ENCODE measurements around the gene A2ML1.
"Not testable (repeated sequence)": the region's sequence is repeated elsewhere in the genome, so short reads cannot be mapped to it uniquely, and the experiment has no call there.

Gene A2ML1

DNA sequence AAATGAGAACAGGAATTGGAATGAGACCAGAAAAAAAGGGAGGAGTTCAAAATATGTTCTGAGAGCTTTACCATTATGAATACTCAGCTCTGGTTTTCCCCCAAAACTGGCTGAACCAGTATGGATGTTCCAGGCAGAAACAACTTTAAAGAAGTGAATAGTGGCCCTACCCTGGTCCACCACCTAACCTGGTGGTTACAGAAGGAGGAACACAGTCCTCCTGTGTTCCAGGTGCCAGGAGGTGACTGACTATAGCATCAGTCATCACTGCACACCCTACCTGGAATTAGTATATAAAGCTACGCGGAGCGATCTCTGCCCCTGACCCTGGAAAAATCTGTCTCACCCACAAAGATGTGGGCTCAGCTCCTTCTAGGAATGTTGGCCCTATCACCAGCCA, at the start of gene A2ML1:
Gene A2ML1, plus strand, starts transcription at position 324 of the 400 bp plus-strand sequence. Its CDS starts 31 bp downstream, at position 355.
- DNase-seq (ENCODE audit: low read depth in 2 of 2), result no peak

DNA sequence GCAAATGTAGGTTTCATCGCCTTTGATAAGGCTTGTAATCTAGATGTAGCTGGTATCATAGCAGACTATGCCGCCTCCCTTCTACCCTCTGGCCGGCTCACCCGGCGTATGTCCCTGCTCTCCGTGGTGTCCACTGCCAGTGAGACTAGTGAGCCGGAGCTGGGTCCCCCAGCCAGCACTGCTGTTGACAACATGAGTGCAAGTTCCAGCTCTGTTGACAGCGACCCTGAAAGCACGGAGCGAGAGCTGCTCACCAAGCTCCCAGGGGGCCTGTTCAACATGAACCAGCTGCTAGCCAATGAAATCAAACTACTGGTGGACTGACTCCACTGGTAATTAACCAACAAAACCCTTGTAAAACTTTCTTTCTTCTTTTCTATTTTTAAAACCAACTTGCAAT, 49.0 kb upstream of the A2ML1 start:
- DNase-seq (ENCODE audit: low read depth in 2 of 2), result no peak

DNA sequence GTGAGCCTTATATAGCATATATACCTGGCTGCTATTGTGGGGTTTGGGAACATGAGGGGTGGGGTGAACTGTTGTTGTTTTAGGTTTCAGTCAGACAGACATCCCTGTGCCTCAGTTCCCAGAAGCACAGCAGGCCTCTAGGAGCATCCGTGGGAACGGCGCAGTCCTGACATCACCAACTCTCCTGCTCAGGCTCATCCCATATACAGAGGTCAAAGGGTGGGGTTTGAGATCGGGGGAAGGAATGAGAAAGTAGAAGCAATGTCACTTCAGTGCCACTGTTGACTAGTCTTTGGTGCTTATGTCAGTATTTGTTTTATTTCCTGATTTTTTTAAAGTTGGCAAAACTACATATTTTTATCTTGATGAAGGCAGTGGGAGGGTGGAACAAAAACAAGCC, 43.1 kb upstream of the A2ML1 start:
- no peak for DNase-seq (ENCODE audit: low read depth in 2 of 2)

DNA sequence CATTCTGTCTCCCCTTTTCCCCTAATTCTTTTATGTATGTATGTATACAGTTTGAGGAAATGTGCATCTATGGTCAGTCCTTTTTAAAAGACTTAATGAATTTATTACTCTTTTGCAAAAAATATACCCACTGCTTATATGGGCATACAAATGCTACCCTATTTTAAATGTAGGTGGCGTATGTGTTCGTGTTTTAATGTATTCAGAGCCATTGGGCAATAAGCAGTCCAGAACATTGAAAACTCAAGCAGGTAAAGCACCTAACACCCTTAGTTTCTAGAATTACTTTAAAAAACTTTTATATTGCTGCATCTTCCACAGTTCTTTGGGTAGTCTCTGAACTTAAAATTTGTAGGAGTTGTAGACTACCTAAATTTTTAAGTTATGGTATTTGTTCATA, 42.6 kb upstream of the A2ML1 start:
- DNase-seq (ENCODE audit: low read depth in 2 of 2), result no peak

DNA sequence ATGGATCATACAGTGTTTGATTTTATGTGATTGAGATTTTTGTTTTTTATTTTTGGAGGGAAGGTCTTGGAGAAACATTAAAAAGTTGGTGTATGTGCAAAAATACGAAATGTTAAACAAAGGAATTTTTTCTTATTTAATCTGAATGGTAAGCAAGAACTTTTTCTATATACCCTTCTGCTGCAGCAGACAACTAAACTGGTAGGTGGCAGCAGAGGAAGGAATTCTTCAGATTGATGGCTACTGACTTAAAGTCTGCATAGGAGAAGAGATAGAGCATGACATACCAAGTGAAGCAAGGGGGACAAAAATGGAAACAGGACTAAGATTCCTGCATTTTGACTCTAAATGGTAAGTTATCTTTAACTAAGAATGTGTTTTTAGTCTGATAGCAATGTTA, 42.0 kb upstream of the A2ML1 start:
- DNase-seq (ENCODE audit: low read depth in 2 of 2), result no peak

DNA sequence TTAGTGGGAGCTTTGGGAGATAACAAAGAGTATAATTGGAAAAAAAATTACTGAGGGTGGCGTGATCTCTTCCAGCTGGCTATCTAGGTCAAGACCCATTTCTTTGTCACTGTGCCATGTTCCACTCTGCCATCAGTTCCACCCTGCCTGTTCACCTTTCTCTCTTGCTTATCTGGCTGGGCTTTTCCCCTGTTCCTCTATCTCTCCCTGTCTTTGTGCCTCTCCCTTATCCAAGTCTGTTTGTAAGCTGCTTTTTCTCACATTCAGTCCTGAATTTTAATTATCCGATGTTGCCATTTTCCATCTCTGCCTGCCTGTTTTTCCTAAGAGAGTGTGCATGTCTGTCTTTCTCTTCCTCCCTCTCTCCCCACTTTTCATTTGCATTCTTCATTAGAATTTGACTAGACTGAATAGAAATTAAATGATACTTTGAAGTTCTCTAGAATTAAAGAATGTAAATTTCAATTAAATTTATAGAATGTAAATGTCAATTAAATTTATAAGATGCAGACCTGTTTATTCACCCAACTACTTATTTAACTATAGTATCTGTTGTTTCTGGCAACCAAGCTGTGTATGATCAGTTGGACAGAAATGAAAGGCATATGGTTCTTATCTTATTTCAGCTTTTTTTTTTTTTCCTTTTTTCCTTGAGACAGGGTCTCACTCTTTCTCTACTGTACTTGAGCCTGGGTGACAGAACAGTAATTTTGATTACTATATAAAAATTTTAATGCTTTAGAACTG, 40.9 kb upstream of the A2ML1 start:
- DNase-seq (ENCODE audit: low read depth in 2 of 2), result no peak

DNA sequence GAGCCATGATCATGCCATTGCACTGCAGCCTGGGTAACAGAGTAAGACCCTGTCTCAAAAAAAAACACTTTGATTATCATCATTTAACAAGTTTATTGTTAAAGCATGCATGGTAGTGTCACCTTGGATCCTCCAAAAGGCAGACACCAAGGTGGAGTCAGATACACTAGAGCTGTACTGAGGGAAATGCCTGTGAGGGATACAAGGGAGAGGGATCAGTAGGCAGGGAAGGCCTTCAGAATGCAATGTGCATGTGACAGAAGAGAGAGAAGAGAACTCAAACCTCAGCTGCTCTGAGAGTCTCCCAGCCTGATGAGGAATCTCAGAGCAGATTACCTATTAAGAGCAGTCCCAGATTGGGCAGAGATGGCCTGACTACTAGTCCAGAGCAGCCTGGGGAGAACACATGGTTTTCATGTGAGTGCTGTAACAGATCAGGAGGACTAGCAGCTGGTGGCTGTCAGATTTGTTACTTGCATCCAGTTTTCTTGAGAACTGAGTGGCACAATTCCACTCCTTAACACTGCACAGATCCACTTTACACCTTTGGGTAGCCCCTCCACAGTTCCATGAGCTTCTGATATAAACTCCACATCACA, 38.0 kb upstream of the A2ML1 start:
- DNase-seq (ENCODE audit: low read depth in 2 of 2), result no peak

DNA sequence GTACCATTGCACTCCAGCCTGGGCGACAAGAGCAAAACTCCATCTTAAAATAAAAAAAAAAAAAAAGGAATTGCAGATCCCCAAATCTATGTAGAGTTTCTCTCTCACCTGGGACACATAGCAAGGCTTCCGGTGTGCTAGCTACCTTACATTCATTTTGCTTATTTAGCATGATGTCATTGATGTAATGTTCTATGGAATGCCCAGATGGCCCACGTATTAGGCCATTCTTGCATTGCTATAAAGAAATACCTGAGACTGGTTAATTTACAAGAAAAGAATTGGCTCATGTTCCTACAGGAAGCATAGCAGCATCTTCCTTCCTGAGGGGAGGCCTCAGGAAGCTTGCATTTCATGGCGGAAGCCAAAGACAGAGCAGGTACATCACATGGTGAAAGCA, 36.9 kb upstream of the A2ML1 start:
- DNase-seq (ENCODE audit: low read depth in 2 of 2), result no peak

DNA sequence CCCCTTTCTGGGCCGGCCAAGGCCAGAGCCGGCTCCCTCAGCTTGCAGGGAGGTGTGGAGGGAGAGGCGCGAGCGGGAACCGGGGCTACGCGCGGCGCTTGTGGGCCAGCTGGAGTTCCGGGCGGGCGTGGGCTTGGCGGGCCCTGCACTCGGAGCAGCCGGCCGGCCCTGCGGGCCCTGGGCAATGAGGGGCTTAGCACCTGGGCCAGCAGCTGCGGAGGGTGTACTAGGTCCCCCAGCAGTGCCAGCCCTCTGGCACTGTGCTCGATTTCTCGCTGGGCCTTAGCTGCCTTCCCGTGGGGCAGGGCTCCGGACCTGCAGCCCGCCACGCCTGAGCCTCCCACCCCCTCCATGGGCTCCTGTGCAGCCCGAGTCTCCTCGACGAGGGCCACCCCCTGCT, 35.2 kb upstream of the A2ML1 start:
- not testable (repeated sequence) for DNase-seq (ENCODE audit: low read depth in 2 of 2)

DNA sequence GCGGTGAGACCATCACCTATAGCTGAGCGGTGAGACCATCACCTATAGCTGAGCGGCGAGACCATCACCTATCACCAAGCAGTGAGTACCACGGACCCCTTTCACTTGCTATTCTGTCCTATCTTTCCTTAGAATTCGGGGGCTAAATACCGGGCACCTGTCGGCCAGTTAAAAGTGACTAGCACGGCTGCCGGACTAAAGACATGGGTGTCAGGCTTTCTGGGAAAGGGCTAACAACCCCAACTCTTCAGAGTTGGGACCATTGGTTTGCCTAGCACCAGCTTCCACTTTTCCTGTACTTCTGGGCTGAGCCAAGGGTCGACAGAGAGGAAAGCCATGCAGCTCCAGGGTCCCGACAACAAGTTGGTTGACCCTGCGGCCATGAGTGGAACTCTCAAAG, 33.7 kb upstream of the A2ML1 start:
- not testable (repeated sequence) for DNase-seq (ENCODE audit: low read depth in 2 of 2)

DNA sequence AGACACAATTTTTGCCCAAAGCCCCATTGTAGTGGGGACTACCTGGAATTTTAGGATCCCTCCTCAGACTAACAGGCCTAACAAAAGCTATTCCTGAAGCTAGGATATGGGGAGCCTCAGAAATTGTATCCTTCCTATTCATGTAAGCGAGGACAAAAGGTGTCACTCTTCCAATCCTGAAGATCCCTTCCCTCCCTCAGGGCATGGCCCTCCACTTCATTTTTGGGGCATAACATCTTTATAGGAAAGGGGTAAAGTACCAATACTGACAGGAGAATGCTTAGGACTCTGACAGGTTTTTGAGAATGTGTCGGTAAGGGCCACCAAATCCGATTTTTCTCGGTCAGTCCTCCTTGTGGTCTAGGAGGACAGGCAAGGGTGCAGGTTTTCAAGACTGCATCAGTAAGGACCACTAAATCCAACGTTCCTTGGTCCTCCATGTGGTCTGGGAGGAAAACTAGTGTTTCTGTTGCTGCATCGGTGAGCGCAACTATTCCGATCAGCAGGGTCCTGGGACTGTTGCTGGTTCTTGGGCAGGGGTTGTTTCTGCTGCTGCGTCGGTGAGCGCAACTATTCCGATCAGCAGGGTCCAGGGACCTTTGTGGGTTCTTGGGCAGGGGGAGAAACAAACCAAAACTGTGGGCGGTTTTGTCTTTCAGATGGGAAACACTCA, 32.9 kb upstream of the A2ML1 start:
- not testable (repeated sequence) for DNase-seq (ENCODE audit: low read depth in 2 of 2)

DNA sequence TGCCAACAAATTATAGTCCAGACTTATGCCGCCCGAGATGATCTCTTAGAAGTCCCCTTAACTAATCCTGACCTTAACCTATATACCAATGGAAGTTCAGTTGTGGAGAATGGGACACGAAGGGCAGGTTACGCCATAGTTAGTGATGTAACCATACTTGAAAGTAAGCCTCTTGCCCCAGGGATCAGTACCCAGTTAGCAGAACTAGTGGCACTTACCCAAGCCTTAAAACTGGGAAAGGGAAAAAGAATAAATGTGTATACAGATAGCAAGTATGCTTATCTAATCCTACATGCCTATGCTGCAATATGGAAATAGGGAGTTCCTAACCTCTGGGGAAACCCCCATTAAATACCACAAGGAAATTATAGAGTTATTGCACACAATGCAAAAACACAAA, 29.2 kb upstream of the A2ML1 start:
- not testable (repeated sequence) for DNase-seq (ENCODE audit: low read depth in 2 of 2)

DNA sequence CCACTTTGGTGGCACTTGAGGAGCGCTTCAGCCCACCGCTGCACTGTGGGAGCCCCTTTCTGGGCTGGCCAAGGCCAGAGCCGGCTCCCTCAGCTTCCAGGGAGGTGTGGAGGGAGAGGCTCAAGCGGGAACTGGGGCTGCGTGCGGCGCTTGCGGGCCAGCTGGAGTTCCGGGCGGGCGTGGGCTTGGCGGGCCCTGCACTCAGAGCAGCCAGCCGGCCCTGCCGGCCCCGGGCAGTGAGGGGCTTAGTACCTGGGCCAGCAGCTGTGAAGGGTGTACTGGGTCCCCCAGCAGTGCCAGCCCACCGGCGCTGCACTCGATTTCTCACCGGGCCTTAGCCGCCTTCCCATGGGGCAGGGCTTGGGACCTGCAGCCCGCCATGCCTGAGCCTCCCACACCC, 27.8 kb upstream of the A2ML1 start:
- not testable (repeated sequence) for DNase-seq (ENCODE audit: low read depth in 2 of 2)

DNA sequence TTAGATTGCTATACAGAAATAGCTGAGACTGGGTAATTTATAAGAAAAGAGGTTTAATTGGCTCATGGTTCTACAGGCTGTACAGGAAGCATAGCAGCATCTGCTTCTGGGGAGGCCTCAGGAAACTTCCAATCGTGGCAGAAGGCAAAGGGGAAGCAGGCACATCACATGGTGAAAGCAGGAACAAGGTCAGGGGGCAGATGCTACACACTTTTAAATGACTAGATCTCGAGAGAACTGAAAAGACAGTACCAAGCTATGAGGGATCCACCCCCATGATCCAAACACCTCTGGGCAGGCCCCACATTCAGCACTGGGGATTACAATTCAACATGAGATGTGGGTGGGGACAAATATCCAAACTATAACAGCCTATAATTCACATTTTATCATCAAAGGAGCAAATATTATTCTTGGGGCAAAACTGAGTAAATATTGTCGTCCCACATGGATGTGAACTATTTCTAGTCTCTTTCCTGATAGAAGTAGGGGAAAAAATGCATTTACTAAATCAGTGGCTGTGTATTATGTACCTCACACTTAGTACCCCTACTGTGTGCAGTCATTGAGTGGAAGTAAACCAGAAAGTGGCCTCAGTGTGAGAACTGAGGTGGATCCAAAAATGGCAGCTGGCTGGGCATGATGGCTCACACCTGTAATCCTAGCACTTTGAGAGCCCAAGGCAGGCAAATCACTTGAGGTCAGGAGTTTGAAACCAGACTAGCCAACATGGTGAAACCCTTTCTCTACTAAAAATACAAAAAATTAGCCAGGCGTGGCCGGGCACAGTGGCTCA, 25.4 kb upstream of the A2ML1 start:
- no peak for DNase-seq (ENCODE audit: low read depth in 2 of 2)

DNA sequence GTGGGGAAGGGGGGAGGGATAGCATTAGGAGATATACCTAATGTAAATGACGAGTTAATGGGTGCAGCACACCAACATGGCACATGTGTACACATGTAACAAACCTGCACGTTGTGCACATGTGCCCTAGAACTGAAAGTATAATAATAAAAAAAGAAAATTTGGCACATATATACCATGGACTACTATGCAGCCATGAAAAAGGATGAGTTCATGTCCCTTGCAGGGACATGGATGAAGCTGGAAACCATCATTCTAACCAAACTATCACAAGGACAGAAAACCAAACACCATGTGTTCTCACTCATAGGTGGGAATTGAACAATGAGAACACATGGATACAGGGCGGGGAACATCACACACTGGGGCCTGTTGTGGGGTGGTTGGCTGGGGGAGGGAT, 21.2 kb upstream of the A2ML1 start:
- DNase-seq (ENCODE audit: low read depth in 2 of 2), result not testable (repeated sequence)

DNA sequence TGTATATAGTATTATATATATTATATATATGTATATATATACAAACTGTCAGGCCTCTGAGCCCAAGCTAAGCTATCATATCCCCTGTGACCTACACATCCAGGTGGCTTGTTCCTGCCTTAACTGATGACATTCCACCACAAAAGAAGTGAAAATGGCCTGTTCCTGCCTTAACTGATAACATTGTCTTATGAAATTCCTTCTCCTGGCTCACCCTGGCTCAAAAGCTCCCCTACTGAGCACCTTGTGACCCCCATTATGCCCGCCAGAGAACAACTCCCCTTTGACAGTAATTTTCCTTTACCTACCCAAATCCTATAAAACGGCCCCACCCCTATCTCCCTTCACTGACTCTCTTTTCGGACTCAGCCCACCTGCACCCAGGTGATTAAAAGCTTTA, 17.6 kb upstream of the A2ML1 start:
- not testable (repeated sequence) for DNase-seq (ENCODE audit: low read depth in 2 of 2)

DNA sequence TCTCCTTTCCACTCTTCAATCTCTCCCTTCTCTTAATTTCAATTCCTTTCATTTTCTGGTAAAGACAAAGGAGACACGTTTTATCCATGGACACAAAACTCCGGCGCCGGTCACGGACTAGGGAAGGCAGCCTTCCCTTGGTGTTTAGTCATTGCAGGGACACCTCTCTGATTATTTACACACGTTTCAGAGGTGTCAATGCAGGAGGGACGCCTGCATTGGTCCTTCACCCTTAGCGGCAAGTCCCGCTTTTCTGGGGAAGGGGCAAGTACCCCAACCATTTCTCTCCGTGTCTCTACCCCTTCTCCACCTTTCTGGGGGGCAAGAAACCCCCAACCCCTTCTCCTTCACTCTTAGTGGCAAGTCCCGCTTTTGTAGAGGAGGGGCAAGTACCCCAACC, 16.9 kb upstream of the A2ML1 start:
- not testable (repeated sequence) for DNase-seq (ENCODE audit: low read depth in 2 of 2)

DNA sequence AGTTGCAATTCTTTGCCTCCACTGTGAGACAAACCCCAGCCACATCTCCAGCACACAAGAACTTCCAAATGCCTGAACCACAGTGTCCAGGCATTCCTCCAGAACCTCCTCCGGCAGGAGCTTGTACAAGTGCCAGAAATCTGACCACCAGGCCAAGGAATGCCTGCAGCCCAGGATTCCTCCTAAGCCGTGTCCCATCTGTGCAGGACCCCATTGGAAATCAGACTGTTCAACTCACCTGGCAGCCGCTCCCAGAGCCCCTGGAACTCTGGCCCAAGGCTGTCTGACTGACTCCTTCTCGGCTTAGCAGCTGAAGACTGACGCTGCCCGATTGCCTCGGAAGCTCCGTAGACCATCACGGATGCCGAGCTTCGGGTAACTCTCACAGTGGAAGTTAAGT, 15.3 kb upstream of the A2ML1 start:
- not testable (repeated sequence) for DNase-seq (ENCODE audit: low read depth in 2 of 2)

DNA sequence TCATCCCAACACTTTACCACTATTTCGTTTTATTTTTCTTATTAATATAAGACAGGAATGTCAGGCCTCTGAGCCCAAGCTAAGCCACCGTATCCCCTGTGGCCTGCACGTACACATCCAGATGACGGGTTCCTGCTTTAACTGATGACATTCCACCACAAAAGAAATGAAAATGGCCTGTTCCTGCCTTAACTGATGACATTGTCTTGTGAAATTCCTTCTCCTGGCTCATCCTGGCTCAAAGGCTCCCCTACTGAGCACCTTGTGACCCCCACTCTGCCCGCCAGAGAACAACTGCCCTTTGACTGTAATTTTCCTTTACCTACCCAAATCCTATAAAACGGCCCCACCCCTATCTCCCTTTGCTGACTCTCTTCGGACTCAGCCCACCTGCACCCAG, 12.3 kb upstream of the A2ML1 start:
- not testable (repeated sequence) for DNase-seq (ENCODE audit: low read depth in 2 of 2)

DNA sequence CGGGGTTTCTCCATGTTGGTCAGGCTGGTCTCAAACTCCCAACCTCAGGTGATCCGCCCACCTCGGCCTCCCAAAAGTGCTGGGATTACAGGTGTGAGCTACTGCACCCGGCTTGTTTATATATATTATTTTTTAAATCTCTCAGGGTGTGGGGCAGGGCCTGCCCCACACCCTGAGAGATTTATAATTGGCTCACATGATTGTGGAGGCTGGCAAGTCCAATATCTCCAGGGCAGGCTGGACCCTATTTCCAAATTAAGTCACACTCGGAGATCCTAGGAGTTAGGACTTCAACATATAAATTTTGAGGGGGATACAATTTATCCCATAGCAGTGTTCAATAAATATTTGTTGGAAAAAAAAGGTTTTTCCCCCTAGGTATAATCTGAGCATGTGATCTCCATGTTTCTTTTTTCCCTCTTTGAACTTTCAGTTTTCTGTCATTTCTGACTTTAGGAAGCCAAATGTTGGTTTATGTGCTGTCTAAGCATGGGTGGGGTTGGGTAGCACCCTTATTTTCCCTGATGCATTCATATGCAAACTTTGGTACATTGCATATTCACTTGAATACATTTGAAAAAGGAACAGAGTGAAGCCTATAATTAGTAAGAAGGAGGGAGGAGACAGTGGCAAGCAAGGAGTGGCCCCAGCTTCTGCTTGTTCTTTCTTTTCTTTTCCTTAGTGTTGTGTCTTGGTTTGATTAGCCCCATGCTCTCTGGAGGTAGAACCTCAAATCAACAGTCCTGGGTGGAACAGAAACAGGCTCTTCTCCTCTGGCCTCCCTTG, 8.7 kb upstream of the A2ML1 start:
- DNase-seq (ENCODE audit: low read depth in 2 of 2), result no peak

DNA sequence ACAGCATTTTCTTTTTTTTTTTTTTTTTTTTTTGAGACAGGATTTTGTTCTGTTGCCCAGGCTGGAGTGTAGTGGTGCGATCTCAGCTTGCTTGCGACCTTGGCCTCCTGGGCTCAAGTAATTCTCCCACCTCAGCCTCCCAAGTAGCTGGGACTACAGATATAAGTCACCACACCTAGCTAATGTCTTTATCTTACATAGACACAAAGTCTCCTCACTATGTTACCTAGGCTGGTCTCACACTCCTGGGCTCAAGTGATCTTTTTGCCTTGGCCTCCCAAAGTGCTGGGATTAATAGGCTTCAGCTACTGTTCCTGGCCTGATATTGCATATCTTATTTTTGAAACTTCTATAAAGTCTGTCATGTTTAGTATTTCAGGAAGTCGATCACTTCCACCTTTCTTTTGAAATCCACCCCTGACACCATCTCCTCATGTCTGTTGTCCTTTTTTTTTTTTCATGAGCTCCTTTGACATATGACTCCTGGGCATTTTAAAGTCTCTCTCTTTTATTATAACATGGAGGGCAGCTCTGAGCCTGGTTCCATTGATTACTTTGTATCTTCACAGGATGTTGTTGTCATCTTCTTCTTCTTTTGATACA, 5.9 kb upstream of the A2ML1 start:
- no peak for DNase-seq (ENCODE audit: low read depth in 2 of 2)

Measured in stimulated activated CD8-positive, alpha-beta memory T cell treated with anti-CD3 and anti-CD28 coated beads, Interleukin-15, amount 100 ng/mL, for 48 hours (primary cell).